ENCODE results near the gene ZNF75A.
"Not testable (repeated sequence)": the region's sequence is repeated elsewhere in the genome, so short reads cannot be mapped to it uniquely, and the experiment has no call there.

ZNF75A gene

GRCh38 chr16:3270718-3271117, 34.6 kb upstream of the ZNF75A start:
- Histone ChIP-seq H3K36me3 (ENCODE audit: control insufficient read depth in 5 of 5, insufficient read depth in 5 of 5, low read length in 5 of 5) (peaks cover 0 to 15% (median 2%) of the 10 kb centered on the region in 5 donors), H3K4me1 (ENCODE audit: control insufficient read depth in 5 of 5, insufficient read depth in 5 of 5, low read length in 5 of 5) (peaks cover 0 to 11% (median 3%) of the 10 kb centered on the region in 5 donors), H3K9me3 (ENCODE audit: control insufficient read depth in 5 of 5, low read length in 5 of 5) (peaks cover 0 to 27% (median 3%) of the 10 kb centered on the region in 5 donors)
- not testable (repeated sequence) for H3K27ac ChIP-seq (ENCODE audit: low read depth, low read length); H3K9ac ChIP-seq (ENCODE audit: low read length in 5 of 5); H3K4me3 ChIP-seq (ENCODE audit: low read depth in 1 of 5, low read length in 5 of 5); H3K27me3 ChIP-seq (ENCODE audit: control insufficient read depth in 5 of 5, insufficient read depth in 4 of 5, low read length in 5 of 5)

DNA sequence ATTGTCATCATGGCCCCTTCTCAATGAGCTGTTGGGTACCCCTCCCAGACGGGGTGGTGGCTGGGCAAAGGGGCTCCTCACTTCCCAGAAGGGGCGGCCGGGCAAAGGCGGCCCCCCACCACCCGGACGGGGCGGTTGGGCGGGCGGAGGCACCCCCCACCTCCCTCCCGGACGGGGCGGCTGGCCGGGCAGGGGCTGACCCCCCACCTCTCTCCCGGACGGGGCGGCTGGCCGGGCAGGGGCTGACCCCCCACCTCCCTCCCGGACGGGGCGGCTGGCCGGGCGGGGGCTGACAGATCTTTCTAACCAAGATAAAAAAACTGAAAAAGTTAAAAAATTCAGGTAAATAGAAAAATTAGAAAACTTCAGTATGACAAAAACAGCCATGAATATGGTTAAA, 34.0 kb upstream of the ZNF75A start:
- Histone ChIP-seq H3K9me3 (ENCODE audit: control insufficient read depth in 5 of 5, low read length in 5 of 5) (peaks cover 0 to 25% (median 3%) of the 10 kb centered on the region in 5 donors), H3K36me3 (ENCODE audit: control insufficient read depth in 5 of 5, insufficient read depth in 5 of 5, low read length in 5 of 5) (peaks cover 0 to 14% (median 2%) of the 10 kb centered on the region in 5 donors)
- H3K4me3 ChIP-seq (ENCODE audit: low read depth in 1 of 5, low read length in 5 of 5); H3K27me3 ChIP-seq (ENCODE audit: control insufficient read depth in 5 of 5, insufficient read depth in 4 of 5, low read length in 5 of 5); H3K4me1 ChIP-seq (ENCODE audit: control insufficient read depth in 5 of 5, insufficient read depth in 5 of 5, low read length in 5 of 5); H3K9ac ChIP-seq (ENCODE audit: low read length in 5 of 5); H3K27ac ChIP-seq (ENCODE audit: low read depth, low read length): not testable (repeated sequence)

- no peak overlapping the region for H3K9ac ChIP-seq (ENCODE audit: low read length in 5 of 5)
- H3K4me3 ChIP-seq (ENCODE audit: low read depth in 1 of 5, low read length in 5 of 5) = no peak overlapping the region
- H3K4me1 ChIP-seq (ENCODE audit: control insufficient read depth in 5 of 5, insufficient read depth in 5 of 5, low read length in 5 of 5) = no peaks in the 10 kb centered on the region
- peaks cover 0 to 8% (median 0%) of the 10 kb centered on the region in 5 donors for H3K9me3 ChIP-seq (ENCODE audit: control insufficient read depth in 5 of 5, low read length in 5 of 5)
- no peaks in the 10 kb centered on the region for H3K27me3 ChIP-seq (ENCODE audit: control insufficient read depth in 5 of 5, insufficient read depth in 4 of 5, low read length in 5 of 5)
- no peaks in the 10 kb centered on the region for H3K36me3 ChIP-seq (ENCODE audit: control insufficient read depth in 5 of 5, insufficient read depth in 5 of 5, low read length in 5 of 5)
- no peak overlapping the region for H3K27ac ChIP-seq (ENCODE audit: low read depth, low read length)
These were observed 30.8 kb upstream of the ZNF75A start for GRCh38 chr16:3274490-3274889.

DNA sequence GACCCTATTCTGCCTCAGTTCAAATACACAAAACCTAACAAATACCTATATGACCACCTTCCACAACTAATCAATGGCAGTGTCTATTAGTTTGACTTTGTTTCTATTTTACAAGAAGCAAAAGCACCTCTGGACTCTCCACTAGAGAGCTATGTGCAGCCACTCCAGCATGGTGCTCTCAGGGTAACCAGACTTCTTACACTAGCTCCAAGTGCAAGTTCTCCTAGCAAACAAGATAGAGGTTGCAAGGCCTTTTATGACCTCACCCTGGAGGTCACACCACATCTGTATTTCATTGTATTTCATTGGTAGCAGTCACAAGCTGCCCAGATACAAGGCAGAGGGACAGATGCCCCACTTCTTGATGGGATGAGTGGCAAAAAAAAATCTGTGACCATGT, 30.4 kb upstream of the ZNF75A start:
- Histone ChIP-seq H3K9ac (ENCODE audit: low read length in 5 of 5) (no peak overlapping the region), H3K36me3 (ENCODE audit: control insufficient read depth in 5 of 5, insufficient read depth in 5 of 5, low read length in 5 of 5) (no peaks in the 10 kb centered on the region), H3K4me3 (ENCODE audit: low read depth in 1 of 5, low read length in 5 of 5) (no peak overlapping the region), H3K9me3 (ENCODE audit: control insufficient read depth in 5 of 5, low read length in 5 of 5) (peaks cover 0 to 8% (median 0%) of the 10 kb centered on the region in 5 donors), H3K4me1 (ENCODE audit: control insufficient read depth in 5 of 5, insufficient read depth in 5 of 5, low read length in 5 of 5) (no peaks in the 10 kb centered on the region), H3K27me3 (ENCODE audit: control insufficient read depth in 5 of 5, insufficient read depth in 4 of 5, low read length in 5 of 5) (no peaks in the 10 kb centered on the region), H3K27ac (ENCODE audit: low read depth, low read length) (no peak overlapping the region)

- Histone ChIP-seq H3K4me3 (ENCODE audit: low read depth in 1 of 5, low read length in 5 of 5) (no peak overlapping the region), H3K9me3 (ENCODE audit: control insufficient read depth in 5 of 5, low read length in 5 of 5) (peaks cover 0 to 8% (median 0%) of the 10 kb centered on the region in 5 donors)
These were observed 28.6 kb upstream of the ZNF75A start for GRCh38 chr16:3276679-3277078.

GRCh38 chr16:3281222-3281820, 24.0 kb upstream of the ZNF75A start:
- H3K9ac ChIP-seq (ENCODE audit: low read length in 5 of 5) = no peak overlapping the region
- no peak overlapping the region for H3K27ac ChIP-seq (ENCODE audit: low read depth, low read length)
- H3K36me3 ChIP-seq (ENCODE audit: control insufficient read depth in 5 of 5, insufficient read depth in 5 of 5, low read length in 5 of 5) = peaks cover 0 to 15% (median 10%) of the 10 kb centered on the region in 5 donors
- H3K9me3 ChIP-seq (ENCODE audit: control insufficient read depth in 5 of 5, low read length in 5 of 5) = peaks cover 0 to 18% (median 7%) of the 10 kb centered on the region in 5 donors
- H3K27me3 ChIP-seq (ENCODE audit: control insufficient read depth in 5 of 5, insufficient read depth in 4 of 5, low read length in 5 of 5) = no peaks in the 10 kb centered on the region
- H3K4me1 ChIP-seq (ENCODE audit: control insufficient read depth in 5 of 5, insufficient read depth in 5 of 5, low read length in 5 of 5) = peaks cover 10 to 36% (median 27%) of the 10 kb centered on the region in 5 donors
- H3K4me3 ChIP-seq (ENCODE audit: low read depth in 1 of 5, low read length in 5 of 5) = no peak overlapping the region

More at GRCh38 chr16:3276679-3277078, 28.6 kb upstream of the ZNF75A start:
- Histone ChIP-seq H3K36me3 (ENCODE audit: control insufficient read depth in 5 of 5, insufficient read depth in 5 of 5, low read length in 5 of 5) (no peaks in the 10 kb centered on the region), H3K9ac (ENCODE audit: low read length in 5 of 5) (no peak overlapping the region), H3K27ac (ENCODE audit: low read depth, low read length) (no peak overlapping the region), H3K27me3 (ENCODE audit: control insufficient read depth in 5 of 5, insufficient read depth in 4 of 5, low read length in 5 of 5) (no peaks in the 10 kb centered on the region), H3K4me1 (ENCODE audit: control insufficient read depth in 5 of 5, insufficient read depth in 5 of 5, low read length in 5 of 5) (peaks cover 0 to 1% (median 0%) of the 10 kb centered on the region in 5 donors)

DNA sequence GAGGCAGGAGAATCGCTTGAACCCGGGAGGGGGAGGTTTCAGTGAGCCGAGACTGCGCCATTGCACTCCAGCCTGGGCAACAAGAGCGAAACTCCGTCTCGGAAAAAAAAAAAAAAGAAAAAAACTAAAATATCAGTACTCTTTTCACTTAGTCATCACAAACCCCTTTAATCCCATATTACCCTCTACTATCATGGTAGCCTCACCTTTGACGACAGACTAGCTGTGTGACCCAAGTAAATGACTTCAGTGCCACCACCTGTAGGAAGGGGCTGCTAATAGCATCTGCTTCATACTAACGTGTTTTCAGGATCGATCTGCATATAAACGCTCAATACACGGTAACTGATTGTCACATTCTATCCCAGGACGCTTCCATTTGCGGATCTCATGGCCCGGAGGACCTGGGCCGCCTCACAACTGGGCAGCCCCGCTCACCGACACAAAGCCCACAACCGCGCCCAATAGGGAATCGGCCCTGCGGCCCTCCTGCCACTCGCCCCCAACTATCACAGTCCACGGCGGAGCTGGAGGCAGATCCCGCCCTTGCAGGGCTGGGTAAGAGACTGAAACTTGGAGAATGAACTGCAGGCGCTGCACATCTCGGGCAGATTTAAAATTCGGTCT, 23.1 kb upstream of the ZNF75A start:
- Histone ChIP-seq H3K4me3 (ENCODE audit: low read depth in 1 of 5, low read length in 5 of 5) (peak overlapping the region; percentile 75 to 92 (median 85)), H3K27ac (ENCODE audit: low read depth, low read length) (peak overlapping the region; percentile 97), H3K36me3 (ENCODE audit: control insufficient read depth in 5 of 5, insufficient read depth in 5 of 5, low read length in 5 of 5) (peaks cover 4 to 20% (median 18%) of the 10 kb centered on the region in 5 donors), H3K9me3 (ENCODE audit: control insufficient read depth in 5 of 5, low read length in 5 of 5) (peaks cover 0 to 26% (median 11%) of the 10 kb centered on the region in 5 donors), H3K4me1 (ENCODE audit: control insufficient read depth in 5 of 5, insufficient read depth in 5 of 5, low read length in 5 of 5) (peaks cover 10 to 36% (median 27%) of the 10 kb centered on the region in 5 donors), H3K9ac (ENCODE audit: low read length in 5 of 5) (peak overlapping the region; percentile 65 to 99 (median 94)), H3K27me3 (ENCODE audit: control insufficient read depth in 5 of 5, insufficient read depth in 4 of 5, low read length in 5 of 5) (no peaks in the 10 kb centered on the region)

DNA sequence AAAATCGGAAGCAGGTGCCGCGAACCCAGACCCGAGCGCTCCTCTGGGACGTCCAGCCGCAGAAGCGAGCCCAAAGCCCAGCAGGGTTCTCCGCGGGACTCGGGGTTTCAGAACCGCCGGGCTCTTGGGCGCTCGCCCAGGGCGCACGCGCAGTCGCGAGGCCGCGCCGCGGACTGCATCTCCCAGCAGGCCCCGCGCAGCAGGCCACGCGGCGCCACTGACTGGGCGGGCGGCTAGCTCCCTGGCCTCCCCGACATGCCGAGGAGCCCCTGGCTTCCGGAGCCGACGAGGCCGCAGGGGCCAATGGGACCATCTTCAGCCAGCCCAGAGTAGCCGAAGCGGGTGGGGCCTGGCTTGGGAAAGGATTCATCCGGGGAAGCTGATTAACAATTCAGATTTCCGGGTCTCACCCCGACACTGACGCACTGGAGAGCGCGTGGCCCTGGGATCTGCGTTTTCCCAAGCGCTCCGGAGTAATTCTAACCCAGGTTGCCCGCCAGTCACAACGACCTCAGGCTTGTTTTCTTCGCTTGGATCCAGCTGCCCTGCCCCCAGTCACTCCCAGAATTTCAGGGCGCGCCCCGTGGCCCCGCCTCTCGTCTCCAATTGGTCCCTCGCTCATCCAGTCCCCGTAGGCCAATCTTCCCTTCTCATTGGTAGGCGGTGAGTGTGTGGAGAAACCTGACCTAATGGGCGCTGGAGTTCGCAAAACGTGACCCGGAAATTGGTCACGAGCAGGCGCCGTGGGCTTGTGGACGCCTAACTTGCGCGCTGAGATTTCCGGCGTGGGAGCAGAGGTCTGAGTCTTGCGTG, 22.4 kb upstream of the ZNF75A start, which contains the start of gene ZNF263:
Gene ZNF263, plus strand, starts transcription at position 762 of the 813 bp plus-strand sequence. CDS start 328 bp downstream, outside the sequence.
- Histone ChIP-seq H3K9me3 (ENCODE audit: control insufficient read depth in 5 of 5, low read length in 5 of 5) (peaks cover 0 to 26% (median 11%) of the 10 kb centered on the region in 5 donors), H3K27ac (ENCODE audit: low read depth, low read length) (peak within 1 kb of the TSS; percentile 97)

DNA sequence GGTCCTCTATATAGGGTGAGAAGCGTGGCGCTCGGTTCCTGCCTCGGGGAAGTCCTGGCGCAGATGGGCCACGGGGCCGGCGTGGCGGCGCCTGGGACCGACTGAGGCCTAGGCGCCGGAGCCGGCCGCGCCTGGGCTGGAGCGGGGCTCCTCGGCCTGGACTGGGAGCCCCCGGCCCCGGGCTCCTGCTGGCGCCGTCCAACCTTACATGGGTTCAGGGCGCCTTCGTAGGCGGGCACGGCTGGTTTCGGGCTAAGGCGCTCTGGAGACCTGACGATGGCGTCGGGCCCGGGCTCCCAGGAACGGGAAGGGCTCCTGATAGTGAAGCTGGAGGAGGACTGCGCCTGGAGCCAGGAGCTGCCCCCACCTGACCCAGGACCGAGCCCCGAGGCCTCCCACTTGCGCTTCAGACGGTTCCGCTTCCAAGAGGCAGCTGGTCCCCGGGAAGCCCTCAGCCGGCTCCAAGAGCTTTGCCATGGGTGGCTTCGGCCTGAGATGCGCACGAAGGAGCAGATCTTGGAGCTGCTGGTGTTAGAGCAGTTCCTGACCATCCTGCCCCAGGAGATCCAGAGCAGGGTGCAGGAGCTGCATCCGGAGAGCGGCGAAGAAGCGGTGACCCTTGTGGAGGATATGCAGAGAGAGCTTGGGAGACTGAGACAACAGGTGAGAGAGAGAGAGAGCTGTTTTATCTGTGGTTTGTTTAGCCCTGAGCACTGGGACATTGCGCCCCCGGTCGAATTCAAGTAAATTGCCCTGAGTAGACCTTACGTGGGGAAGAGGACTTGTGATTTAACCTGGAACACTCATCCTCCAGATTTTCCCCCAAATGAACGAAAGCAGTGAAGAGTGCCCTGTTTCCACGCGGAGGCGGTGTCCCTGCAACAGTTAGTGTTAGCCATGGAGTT, 21.5 kb upstream of the ZNF75A start:
- Histone ChIP-seq H3K4me3 (ENCODE audit: low read depth in 1 of 5, low read length in 5 of 5) (peak overlapping the region; percentile 75 to 94 (median 89)), H3K4me1 (ENCODE audit: control insufficient read depth in 5 of 5, insufficient read depth in 5 of 5, low read length in 5 of 5) (peaks cover 10 to 36% (median 27%) of the 10 kb centered on the region in 5 donors), H3K27me3 (ENCODE audit: control insufficient read depth in 5 of 5, insufficient read depth in 4 of 5, low read length in 5 of 5) (no peaks in the 10 kb centered on the region), H3K9ac (ENCODE audit: low read length in 5 of 5) (peak overlapping the region; percentile 73 to 99 (median 94)), H3K36me3 (ENCODE audit: control insufficient read depth in 5 of 5, insufficient read depth in 5 of 5, low read length in 5 of 5) (peaks cover 7 to 28% (median 25%) of the 10 kb centered on the region in 5 donors), H3K27ac (ENCODE audit: low read depth, low read length) (peak overlapping the region; percentile 97), H3K9me3 (ENCODE audit: control insufficient read depth in 5 of 5, low read length in 5 of 5) (peaks cover 5 to 33% (median 12%) of the 10 kb centered on the region in 5 donors)

More for the DNA sequence above, 22.4 kb upstream of the ZNF75A start, which contains the start of gene ZNF263:
- H3K36me3 ChIP-seq (ENCODE audit: control insufficient read depth in 5 of 5, insufficient read depth in 5 of 5, low read length in 5 of 5) = peaks cover 7 to 21% (median 19%) of the 10 kb centered on the region in 5 donors
- H3K4me1 ChIP-seq (ENCODE audit: control insufficient read depth in 5 of 5, insufficient read depth in 5 of 5, low read length in 5 of 5) = peaks cover 10 to 36% (median 27%) of the 10 kb centered on the region in 5 donors
- peak within 1 kb of the TSS; percentile 75 to 94 (median 89) for H3K4me3 ChIP-seq (ENCODE audit: low read depth in 1 of 5, low read length in 5 of 5)
- peak within 1 kb of the TSS; percentile 92 to 99 (median 94) for H3K9ac ChIP-seq (ENCODE audit: low read length in 5 of 5)
- no peaks in the 10 kb centered on the region for H3K27me3 ChIP-seq (ENCODE audit: control insufficient read depth in 5 of 5, insufficient read depth in 4 of 5, low read length in 5 of 5)
